C4-2B (cell line): Measurements from ENCODE around the gene CHRDL2.

ENCODE experiments used
- H3K27ac ChIP-seq: fragments of 450-650 bp; 2 replicates; pipeline ENCODE4 v1.5.1; 2017
- ZFX ChIP-seq: fragments of 450-650 bp; IDR thresholded peaks from 2 replicates; pipeline ENCODE4 v1.6.1; 2017
- TF ChIP-seq, protein P1 (sequence below): fragments of 450-650 bp; conservative IDR thresholded peaks from 2 replicates; pipeline ENCODE4 v1.5.1; 2017; ENCODE audit warnings: mild to moderate bottlenecking

The CHRDL2 gene

DNA sequence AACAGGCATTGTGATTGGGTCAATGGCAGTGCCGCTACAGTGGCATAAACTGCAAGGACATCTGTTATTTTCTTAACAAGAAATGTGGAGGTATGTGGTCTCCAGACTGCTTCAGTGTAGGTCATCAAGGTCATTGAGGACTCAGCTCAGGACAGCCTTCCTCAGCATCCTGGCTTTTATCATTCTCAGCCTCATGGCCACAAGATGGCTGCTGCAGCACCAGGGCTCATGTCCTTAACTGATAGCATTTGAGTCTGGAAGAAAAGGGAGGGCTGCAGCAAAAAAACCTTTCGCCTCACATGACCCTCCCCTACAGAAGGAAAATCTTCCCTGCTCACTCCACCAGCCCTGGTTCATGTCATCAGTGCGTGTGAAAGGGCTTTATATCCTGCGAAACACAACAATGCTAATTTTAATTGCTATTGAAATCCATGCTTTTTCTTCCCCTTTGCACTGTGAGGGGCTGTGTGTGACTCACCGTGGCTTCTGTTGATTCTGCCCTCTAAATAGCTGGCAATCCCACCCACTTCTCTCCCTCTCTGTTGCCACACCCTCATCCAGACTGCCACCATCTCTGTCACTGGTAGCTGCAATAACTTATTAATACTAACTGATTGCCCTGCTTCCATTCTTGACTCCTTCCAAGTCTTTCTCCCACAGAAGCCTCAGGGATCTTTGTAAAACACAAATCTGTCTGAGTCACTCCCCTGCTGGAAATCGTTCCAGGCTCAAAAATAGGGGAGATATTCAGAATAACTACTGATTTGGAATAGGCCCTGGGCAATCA lies 43.8 kb downstream of the CHRDL2 start:
- no peak overlapping the region for H3K27ac ChIP-seq
- TF ChIP-seq, protein P1, sequence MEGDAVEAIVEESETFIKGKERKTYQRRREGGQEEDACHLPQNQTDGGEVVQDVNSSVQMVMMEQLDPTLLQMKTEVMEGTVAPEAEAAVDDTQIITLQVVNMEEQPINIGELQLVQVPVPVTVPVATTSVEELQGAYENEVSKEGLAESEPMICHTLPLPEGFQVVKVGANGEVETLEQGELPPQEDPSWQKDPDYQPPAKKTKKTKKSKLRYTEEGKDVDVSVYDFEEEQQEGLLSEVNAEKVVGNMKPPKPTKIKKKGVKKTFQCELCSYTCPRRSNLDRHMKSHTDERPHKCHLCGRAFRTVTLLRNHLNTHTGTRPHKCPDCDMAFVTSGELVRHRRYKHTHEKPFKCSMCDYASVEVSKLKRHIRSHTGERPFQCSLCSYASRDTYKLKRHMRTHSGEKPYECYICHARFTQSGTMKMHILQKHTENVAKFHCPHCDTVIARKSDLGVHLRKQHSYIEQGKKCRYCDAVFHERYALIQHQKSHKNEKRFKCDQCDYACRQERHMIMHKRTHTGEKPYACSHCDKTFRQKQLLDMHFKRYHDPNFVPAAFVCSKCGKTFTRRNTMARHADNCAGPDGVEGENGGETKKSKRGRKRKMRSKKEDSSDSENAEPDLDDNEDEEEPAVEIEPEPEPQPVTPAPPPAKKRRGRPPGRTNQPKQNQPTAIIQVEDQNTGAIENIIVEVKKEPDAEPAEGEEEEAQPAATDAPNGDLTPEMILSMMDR: no peak
- TF ChIP-seq ZFX: no peak

- no peak for TF ChIP-seq ZFX
- TF ChIP-seq, protein P1: no peak
- H3K27ac ChIP-seq: no peak overlapping the region
Measured at GRCh38 chr11:74686792-74687191, 44.4 kb downstream of the CHRDL2 start.

DNA sequence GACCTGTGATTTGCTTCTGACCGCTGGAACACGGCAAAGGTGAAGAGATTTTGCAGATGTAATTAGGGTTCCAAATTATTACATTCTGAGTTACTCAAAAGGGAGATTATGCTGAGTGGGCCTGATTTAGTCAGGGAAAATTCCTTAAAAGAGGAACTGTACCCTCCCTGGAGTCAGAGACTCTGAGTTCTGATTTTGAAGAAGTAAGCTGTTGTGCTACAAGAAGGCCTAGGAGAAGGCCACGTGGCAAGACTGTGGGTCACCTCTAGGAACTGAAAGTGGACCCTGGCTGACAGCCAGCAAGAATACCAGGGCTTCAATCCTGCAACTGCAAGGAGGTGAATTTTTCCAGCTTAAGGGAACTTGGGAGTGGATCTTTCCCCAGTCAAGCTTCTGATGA lies 45.3 kb downstream of the CHRDL2 start:
- TF ChIP-seq ZFX: no peak
- TF ChIP-seq, protein P1: no peak

DNA sequence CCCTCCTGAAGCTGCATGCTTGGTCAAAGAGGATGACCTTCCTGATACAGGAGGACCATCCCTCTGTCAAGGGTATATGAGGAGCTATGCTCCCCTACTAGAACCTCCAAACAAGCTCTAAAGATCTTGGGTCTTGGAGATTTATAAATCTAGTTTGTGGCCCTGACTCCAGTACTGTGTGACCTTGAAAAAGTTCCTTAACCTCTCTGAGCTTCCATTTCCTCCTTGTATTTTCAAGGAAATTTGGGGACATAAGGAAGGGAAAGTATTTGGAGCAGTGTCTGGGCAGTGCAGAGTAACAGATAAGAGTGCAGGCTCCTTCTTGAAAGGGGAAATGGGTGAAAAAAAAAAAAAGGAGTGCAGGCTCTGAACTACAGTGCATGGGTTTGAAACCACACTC lies 45.9 kb downstream of the CHRDL2 start:
- TF ChIP-seq, protein P1: no peak
- no peak for TF ChIP-seq ZFX
- no peak overlapping the region for H3K27ac ChIP-seq

More for the DNA sequence above, 45.3 kb downstream of the CHRDL2 start:
- H3K27ac ChIP-seq: no peak overlapping the region

- no peak overlapping the region for H3K27ac ChIP-seq
- TF ChIP-seq ZFX: no peak
- TF ChIP-seq, protein P1: no peak
Measured at GRCh38 chr11:74684661-74685060, 46.6 kb downstream of the CHRDL2 start.

GRCh38 chr11:74683941-74684481 lies 47.2 kb downstream of the CHRDL2 start:
- H3K27ac ChIP-seq: no peak overlapping the region
- no peak for TF ChIP-seq ZFX
- TF ChIP-seq, protein P1: no peak

DNA sequence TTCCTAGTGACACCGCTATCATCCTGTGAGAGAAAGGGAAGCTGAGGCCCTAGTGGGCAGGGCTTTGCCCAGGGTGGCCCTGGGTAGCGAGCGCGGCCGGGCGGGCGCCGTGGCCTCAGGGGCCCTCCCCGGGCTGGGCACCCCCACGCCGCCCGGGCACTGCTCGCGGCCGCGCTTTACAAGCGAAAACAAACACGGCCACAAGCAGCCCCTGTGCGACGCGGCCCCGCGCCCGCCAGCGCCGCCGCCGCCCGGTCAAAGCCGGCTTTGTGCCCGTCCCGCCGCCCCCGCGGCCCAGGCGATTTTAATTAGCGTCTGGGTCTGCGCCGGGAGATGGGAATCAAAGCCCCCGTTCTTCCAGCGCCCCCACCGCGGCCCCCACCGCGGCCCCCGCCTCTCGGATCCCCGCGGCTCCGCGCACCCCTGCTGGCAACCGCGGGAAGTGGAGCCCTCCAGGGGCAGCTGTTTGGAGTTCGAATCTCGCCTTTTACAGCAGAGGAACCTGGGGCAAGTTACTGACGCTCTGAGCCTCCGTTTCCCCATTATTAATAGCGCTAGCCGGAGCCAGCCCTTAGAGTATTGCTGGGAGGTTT lies 47.9 kb downstream of the CHRDL2 start:
- no peak overlapping the region for H3K27ac ChIP-seq

More for the DNA sequence above, 47.9 kb downstream of the CHRDL2 start:
- TF ChIP-seq ZFX: no peak
- TF ChIP-seq, protein P1: no peak
